H1 (cell line): Measurements from ENCODE around the gene IL1RAPL1. TPM values are rescaled to one million over a fixed set of nuclear protein-coding genes. Genes with fewer than 3 reads are reported as not detected.

Source experiments
- ATF2 ChIP-seq: IDR thresholded peaks from 2 replicates; pipeline ENCODE4 v1.6.1; 2012; ENCODE audit warnings: low read length, inconsistent platforms
- CHD1 ChIP-seq: IDR thresholded peaks from 2 replicates; pipeline ENCODE4 v1.6.1; 2012; ENCODE audit warnings: low read depth, low read length, improper control_type of control experiment
- CHD7 ChIP-seq: fragments of 300-600 bp; sonication (generic); IDR thresholded peaks from 2 replicates; pipeline ENCODE4 v1.7.1; 2012; ENCODE audit warnings: low read length, moderate library complexity, mild to moderate bottlenecking, inconsistent platforms; ENCODE audit not compliant: insufficient replicate concordance
- CREB1 ChIP-seq: IDR thresholded peaks from 2 replicates; pipeline ENCODE4 v1.6.1; 2012; ENCODE audit warnings: inconsistent platforms
- CTBP2 ChIP-seq: IDR thresholded peaks from 2 replicates; pipeline ENCODE4 v1.7.0; 2011; ENCODE audit warnings: borderline replicate concordance, mild to moderate bottlenecking, moderate library complexity, mixed read lengths, low read length; ENCODE audit not compliant: insufficient read depth, insufficient read length
- PHF8 ChIP-seq: fragments of 200-600 bp; sonication (generic); conservative IDR thresholded peaks from 2 replicates; pipeline ENCODE4 v1.7.1; 2012; ENCODE audit warnings: low read depth, mild to moderate bottlenecking, inconsistent platforms, low read length, moderate library complexity
- polyA plus RNA-seq, 7 experiments: library from polyadenylated mRNA; depleted of rRNA in 3 of 7; stranded (reverse) in 5 of 7; unstranded in 2 of 7; fragments of >200 nt in 5 of 7; fragments of 200-250 nt in 2 of 7; gene quantifications; 1 replicate in 5 of 7; 2 replicates in 1 of 7; 4 replicates in 1 of 7; pipeline versions ENCODE4 v1.2.1 to v1.2.3, GENCODE V29; 2011 to 2013; ENCODE audit warnings: missing spikeins in 2 of 7, mixed read lengths in 2 of 7
- total RNA-seq: library from RNA; stranded (reverse); fragmentation: NEBNext Ultra II Directional; extraction: Animal tissue kit (Norgen Biotek cat#: 25700); gene quantifications from 2 replicates; pipeline ENCODE4 v1.2.1, GENCODE V29; 2021

The IL1RAPL1 gene
- total and polyA plus RNA-seq, 2 of the 8 experiments (the other 6 are each of a cell fraction or from before 2014, with no cell fraction given) = 0.11 to 0.35 TPM

DNA sequence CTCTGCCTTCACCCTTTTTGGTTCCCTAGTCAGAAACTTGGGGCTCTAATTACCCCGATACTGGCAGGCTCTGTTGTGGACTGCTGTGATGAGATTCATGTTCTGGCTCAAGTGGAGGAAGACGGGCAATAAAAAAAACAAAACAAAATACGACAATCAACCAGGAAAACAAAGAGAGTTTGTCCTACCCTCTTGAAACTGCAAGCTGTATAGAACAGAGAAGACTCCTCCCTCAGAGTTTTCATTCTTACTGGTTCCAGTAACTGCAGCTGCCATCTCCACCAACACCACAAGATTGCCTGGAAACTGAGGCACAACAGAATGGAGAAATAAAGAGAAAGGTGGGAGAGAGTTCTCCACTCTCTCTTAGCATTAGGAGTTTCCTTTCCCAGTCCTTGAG is 11.1 kb upstream of the IL1RAPL1 start (continued):
- TF ChIP-seq CHD7 = no peak
- TF ChIP-seq CTBP2 = no peak
- TF ChIP-seq ATF2 = no peak
- TF ChIP-seq CHD1 = no peak
- no peak for TF ChIP-seq CREB1
- TF ChIP-seq PHF8 = no peak
- TF ChIP-seq, all 59 proteins: peak for 0
